ENCODE measurements around the gene SPSB3. TPM values are rescaled to one million over a fixed set of nuclear protein-coding genes. Genes with fewer than 3 reads are reported as not detected.

The SPSB3 gene
- total RNA-seq, 1 experiment from 2014 or later = 21.1 TPM

DNA sequence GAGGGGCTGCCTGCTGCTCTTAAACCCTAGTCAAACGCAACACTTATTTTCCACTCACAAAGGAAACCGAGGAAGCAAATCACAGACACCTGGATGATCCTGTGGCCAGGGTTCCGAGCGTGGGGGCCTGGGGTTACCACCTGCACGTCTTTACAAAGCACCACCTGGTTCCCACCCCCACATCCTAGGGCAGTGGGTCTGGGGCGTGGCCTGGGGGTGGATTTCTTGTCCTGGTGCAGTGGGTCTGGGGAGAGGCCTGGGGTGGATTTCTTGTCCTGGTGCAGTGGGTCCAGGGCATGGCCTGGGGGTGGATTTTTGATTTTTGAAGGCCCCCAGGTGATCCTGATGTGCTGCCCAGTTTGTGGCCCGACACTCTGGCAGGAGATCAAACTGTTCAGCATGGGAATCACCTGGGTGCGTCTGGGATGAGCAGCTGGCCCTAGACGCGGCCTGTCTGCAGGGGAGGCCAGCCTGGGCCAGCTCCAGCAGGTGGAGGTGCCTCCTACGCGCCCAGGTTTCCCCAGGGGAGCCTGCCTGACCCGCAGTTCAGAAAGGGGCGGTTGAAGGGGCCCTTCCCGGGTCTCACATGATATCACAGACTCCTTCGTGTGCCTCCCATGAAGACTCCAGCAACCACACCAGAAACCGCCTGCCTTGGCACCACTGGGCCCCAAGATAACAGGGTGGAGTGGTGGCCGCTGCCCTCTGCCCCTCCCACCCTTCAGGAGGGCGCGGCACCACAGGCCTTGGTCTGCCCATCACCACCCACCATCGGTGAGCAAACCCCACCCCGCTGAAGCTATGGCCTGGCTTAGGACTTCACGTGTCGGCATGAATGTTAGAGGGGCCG lies 38.0 kb upstream of the SPSB3 start:
- Histone ChIP-seq H3K4me3 (no peak overlapping the region), H3K36me3 (peaks cover 5% of the 10 kb centered on the region), H3K4me1 (replicated peaks) (no peaks in the 10 kb centered on the region; the same call in 1 of the 2 replicates), H3K9me3 (replicated peaks) (no peaks in the 10 kb centered on the region), H3K27ac (no peak overlapping the region), H3K27me3 (replicated peaks) (no peaks in the 10 kb centered on the region)
- DNase-seq (ENCODE audit: low read depth in 1 of 2, low spot score in 2 of 2) = no peak

DNA sequence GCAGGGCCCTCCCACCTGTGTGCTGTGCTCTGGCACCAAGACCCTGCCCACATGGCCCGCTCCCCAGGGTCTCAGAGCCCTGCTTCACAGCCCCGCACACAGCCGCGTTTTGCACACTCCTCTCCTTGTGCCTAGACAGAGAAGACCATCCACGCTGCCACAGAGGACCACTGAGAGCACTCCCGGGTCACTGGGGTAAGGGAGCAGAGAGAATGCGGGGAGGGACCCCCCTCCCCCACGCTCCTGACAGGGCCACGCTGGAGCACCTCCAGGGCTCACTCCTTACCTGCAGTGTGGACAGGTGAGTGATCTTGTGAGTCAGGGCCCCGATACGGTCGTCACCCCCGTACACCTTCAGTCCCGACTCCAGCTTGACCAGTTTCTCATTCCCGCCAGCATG lies 37.2 kb upstream of the SPSB3 start:
- Histone ChIP-seq H3K4me1 (replicated peaks) (no peaks in the 10 kb centered on the region), H3K4me3 (no peak overlapping the region), H3K36me3 (peaks cover 5% of the 10 kb centered on the region), H3K9me3 (replicated peaks) (no peaks in the 10 kb centered on the region), H3K27ac (no peak overlapping the region), H3K27me3 (replicated peaks) (no peaks in the 10 kb centered on the region)
- no peak for DNase-seq (ENCODE audit: low read depth in 1 of 2, low spot score in 2 of 2)

DNA sequence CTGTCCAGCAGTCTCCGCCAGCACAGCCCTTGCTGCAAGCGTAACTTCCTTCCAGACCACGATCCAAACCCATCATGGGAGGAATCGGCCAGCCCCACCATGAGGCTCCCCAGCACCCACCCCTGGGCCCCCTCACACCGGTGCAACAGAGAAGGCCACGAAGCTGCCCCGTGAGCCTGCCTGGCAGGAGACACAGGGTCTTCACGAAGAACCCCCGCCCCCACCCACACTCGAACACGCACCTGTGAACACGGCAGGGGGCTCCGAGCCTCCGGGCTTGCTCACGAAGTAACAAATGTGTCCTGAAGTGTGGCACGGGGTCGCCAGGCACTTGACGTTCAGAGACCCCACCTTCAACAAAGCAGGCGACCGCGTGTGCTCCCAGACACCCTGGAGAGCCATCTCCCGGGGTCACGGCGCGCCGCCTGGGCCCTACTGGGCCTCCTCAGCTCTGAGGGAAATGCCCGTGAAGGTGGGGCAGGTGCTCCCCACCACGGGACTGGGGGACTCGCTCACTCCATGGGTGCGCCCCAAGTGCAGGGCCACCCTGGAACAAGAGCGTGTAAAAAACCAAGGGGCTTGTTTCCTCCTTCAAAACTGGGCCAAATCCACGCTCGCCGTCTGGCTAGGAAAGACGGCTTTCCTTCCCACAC lies 36.6 kb upstream of the SPSB3 start:
- no peak overlapping the region for H3K4me3 ChIP-seq
- H3K27ac ChIP-seq = no peak overlapping the region
- no peaks in the 10 kb centered on the region for H3K4me1 ChIP-seq (replicated peaks)
- H3K9me3 ChIP-seq (replicated peaks) = no peaks in the 10 kb centered on the region
- DNase-seq (ENCODE audit: low read depth in 1 of 2, low spot score in 2 of 2) = no peak
- H3K27me3 ChIP-seq (replicated peaks) = no peaks in the 10 kb centered on the region
- peaks cover 5% of the 10 kb centered on the region for H3K36me3 ChIP-seq

DNA sequence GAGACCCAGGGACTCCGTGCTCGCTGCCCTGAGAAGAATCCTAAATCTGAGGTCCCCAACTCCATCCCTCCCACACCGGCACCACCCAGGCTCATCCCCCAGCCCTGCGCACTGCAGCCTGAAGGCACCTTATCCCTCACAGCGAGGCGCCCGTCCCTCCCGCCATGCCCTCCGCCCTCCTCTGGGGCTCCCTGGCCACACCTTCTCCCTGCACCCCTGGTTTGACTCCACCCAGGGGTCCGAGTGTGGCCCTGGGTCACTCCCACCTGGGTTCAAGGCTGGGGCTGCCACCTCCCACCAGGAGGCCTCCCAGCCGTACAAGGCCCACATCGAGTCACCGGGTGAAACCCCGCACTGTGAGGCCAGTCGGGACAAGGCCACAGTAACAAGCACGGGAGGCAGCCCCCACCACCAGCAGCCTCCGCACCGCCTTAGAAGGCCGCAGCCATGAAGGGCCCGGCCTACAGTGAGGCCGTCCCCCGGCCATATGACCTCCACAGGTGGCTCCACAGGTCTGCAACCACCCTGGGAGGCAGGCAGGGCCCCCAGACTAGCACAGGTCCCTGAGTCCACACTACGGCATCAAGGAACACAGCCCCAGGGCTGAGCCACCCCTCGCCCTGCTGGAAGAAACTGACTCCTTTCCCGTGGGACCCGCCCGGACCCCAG lies 36.0 kb upstream of the SPSB3 start:
- H3K4me1 ChIP-seq (replicated peaks) = no peaks in the 10 kb centered on the region
- no peaks in the 10 kb centered on the region for H3K9me3 ChIP-seq (replicated peaks)
- H3K36me3 ChIP-seq = peaks cover 5% of the 10 kb centered on the region
- no peaks in the 10 kb centered on the region for H3K27me3 ChIP-seq (replicated peaks)
- no peak for DNase-seq (ENCODE audit: low read depth in 1 of 2, low spot score in 2 of 2)
- H3K27ac ChIP-seq = no peak overlapping the region
- H3K4me3 ChIP-seq = no peak overlapping the region

DNA sequence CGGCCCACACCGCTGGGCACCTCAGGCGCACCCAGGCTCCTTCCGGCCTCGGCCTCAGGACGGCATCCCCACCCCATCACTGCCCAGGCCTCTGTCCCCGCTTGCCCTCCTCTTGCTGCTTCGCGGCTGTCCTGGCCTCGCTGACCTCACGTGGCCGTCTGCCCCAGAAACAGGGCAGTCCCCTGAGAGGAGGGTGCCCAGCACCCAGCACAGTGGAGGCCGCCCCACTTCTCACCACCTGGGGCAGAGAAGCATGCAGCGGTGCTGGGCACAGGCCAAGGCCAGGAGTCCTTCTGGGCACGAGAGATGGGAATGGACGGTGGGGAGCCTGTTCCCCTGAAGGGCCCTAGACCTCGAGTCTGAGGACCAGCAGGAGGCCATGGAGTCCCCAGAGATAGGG lies 35.3 kb upstream of the SPSB3 start:
- no peak for DNase-seq (ENCODE audit: low read depth in 1 of 2, low spot score in 2 of 2)
- Histone ChIP-seq H3K9me3 (replicated peaks) (no peaks in the 10 kb centered on the region), H3K4me1 (replicated peaks) (no peaks in the 10 kb centered on the region), H3K36me3 (peaks cover 5% of the 10 kb centered on the region), H3K27me3 (replicated peaks) (no peaks in the 10 kb centered on the region), H3K27ac (no peak overlapping the region), H3K4me3 (no peak overlapping the region)

DNA sequence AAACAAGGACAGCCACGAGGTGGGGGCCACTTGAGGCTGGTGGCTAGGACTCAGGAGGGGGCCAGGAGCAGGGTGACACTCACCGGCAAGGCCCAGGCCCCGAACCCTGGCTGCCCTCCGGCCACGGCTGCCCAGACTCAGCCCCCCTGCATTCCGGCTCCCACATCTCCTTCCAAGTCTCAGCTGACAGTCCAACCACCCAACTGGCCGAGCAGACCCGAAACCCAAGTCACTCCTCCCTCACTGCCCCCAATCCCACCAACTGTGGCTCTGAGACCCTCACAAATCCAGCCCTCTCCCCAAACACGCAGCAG lies 34.9 kb upstream of the SPSB3 start:
- no peaks in the 10 kb centered on the region for H3K9me3 ChIP-seq (replicated peaks)
- H3K27ac ChIP-seq = no peak overlapping the region
- no peak overlapping the region for H3K4me3 ChIP-seq
- H3K27me3 ChIP-seq (replicated peaks) = no peaks in the 10 kb centered on the region
- no peaks in the 10 kb centered on the region for H3K4me1 ChIP-seq (replicated peaks)
- no peak for DNase-seq (ENCODE audit: low read depth in 1 of 2, low spot score in 2 of 2)
- H3K36me3 ChIP-seq = peaks cover 5% of the 10 kb centered on the region

DNA sequence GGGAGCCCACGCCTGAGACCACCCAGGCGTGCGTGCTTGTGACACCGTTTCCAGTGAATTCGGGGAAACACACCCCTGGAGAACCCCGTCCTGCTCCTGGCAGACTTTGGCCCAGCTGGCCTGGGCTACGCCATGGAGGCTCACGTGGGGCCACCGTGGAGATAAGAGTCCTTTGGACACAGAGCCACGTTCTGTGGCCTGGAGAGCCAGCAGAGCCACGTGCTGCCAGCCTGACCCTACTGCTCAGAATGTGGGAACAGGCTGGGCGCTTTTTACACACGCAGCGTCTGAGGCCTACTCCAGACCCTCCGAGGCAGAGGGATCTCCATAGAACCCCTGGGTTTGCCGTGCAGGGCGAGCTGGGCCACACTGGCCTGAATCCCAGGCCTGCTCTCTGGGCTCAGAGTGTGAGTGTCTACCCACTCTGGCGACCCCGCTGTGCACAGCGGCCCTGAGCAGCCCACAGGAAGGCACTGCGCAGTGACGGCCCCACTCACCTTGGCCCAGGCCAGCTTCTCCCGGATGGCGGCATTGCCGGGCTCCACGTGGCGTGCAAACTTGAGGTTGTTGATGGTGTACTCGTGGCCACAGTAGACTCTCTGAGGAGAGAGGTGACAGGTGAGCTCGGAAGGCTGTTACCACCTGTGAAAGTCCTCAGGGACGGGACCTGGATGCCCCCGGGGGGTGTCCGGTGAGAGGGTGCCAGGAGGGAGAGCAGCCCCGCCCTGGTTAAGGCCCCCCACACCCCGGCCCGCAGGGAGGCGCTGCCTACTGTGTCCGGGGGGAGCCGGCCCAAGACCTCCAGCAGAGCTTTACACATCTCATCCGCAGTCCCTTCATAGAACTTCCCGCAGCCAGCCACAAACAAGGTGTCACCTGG lies 34.3 kb upstream of the SPSB3 start:
- Histone ChIP-seq H3K36me3 (peaks cover 5% of the 10 kb centered on the region), H3K4me3 (no peak overlapping the region), H3K4me1 (replicated peaks) (no peaks in the 10 kb centered on the region), H3K27me3 (replicated peaks) (no peaks in the 10 kb centered on the region), H3K27ac (no peak overlapping the region), H3K9me3 (replicated peaks) (no peaks in the 10 kb centered on the region)
- no peak for DNase-seq (ENCODE audit: low read depth in 1 of 2, low spot score in 2 of 2)

DNA sequence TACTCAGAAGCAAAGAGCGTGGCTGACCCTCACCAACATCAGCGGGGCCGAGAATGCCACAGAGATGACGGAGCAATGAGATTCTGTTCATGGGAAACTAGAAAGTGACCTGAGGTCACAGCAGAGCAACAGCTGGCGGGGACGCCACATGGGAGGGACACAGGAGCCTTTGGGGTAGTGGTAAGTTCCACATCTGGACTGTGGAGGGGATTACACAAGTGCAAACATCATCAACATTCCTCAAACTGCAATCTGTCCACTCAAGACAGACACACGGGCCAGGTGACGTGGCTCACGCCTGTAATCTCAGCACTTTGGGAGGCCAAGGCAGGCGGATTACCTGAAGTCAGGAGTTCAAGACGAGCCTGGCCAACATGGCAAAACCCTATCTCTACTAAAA lies 33.1 kb upstream of the SPSB3 start:
- H3K4me3 ChIP-seq = no peak overlapping the region
- no peaks in the 10 kb centered on the region for H3K9me3 ChIP-seq (replicated peaks)
- no peaks in the 10 kb centered on the region for H3K4me1 ChIP-seq (replicated peaks)
- H3K27ac ChIP-seq = no peak overlapping the region
- peaks cover 5% of the 10 kb centered on the region for H3K36me3 ChIP-seq
- no peak for DNase-seq (ENCODE audit: low read depth in 1 of 2, low spot score in 2 of 2)
- no peaks in the 10 kb centered on the region for H3K27me3 ChIP-seq (replicated peaks)

DNA sequence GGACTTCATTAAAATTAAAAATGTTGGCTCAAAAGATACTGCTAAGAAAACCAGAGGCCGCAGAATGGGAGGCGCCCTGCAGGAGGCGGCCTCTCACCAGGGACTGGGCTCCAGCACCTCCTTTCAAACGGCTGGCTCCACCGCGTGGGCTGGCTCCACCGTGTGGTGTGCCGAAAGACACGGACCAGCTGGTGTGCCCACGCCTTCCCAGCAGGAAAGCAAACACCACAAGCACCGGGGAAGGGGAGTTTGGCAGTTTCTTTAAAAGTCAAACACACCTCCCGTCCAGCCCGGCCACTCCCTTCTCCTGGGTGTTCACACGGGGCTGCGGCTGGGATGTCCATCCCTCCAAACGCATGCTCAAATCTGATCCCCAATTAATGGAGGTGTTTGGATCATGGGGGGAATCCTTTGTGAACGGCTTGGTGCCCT lies 30.4 kb upstream of the SPSB3 start:
- peaks cover 23% of the 10 kb centered on the region for H3K36me3 ChIP-seq
- no peaks in the 10 kb centered on the region for H3K27me3 ChIP-seq (replicated peaks)
- no peak overlapping the region for H3K27ac ChIP-seq
- DNase-seq (ENCODE audit: low read depth in 1 of 2, low spot score in 2 of 2) = peak in 1 of 2 experiments; percentile 61
- H3K9me3 ChIP-seq (replicated peaks) = no peaks in the 10 kb centered on the region
- no peak overlapping the region for H3K4me3 ChIP-seq
- H3K4me1 ChIP-seq (replicated peaks) = no peaks in the 10 kb centered on the region

DNA sequence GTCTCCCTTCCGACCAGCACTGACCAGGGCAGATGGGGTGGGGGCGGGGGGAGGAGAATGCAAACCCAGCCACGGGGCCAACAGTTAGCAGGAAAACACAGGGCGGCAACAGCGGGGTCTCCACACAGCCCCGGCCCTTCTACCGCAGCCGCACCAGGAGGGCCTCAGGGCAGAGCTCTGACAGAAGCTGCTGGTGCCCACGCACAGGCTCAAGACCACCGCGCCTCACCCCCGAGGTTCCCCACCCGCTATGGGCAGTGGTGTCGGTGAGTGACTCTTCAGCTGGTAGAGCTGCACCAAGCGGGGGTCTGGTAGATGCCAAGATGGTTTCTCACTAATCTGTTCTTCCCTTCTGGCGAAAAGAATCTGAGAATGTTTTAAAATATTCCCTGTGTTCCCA lies 28.2 kb upstream of the SPSB3 start:
- H3K4me3 ChIP-seq = no peak overlapping the region
- peaks cover 19% of the 10 kb centered on the region for H3K36me3 ChIP-seq
- H3K4me1 ChIP-seq (replicated peaks) = no peaks in the 10 kb centered on the region

DNA sequence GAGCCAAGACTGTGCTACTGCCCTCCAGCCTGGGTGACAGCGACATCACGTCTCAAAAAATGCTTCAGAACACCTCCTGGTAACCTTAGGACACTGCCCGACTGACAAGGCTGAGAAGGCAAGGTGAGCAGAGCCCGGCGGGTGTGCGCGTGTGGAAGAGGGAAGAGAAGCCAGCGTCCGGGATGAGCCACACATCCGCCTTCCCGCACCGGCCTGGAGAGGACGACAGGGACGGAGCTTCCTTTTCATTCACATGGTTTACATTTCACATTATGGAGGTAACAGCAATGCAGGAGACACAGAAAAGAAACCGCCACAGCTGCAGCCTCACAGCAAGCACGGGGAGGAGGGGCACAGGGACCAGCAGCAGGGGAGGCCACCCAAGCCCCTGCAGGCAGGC lies 27.7 kb upstream of the SPSB3 start:
- Histone ChIP-seq H3K9me3 (replicated peaks) (no peaks in the 10 kb centered on the region), H3K27me3 (replicated peaks) (no peaks in the 10 kb centered on the region), H3K4me1 (replicated peaks) (no peaks in the 10 kb centered on the region), H3K4me3 (no peak overlapping the region), H3K36me3 (peaks cover 19% of the 10 kb centered on the region), H3K27ac (no peak overlapping the region)
- no peak for DNase-seq (ENCODE audit: low read depth in 1 of 2, low spot score in 2 of 2)

More for the DNA sequence above, 28.2 kb upstream of the SPSB3 start:
- DNase-seq (ENCODE audit: low read depth in 1 of 2, low spot score in 2 of 2) = no peak
- Histone ChIP-seq H3K9me3 (replicated peaks) (no peaks in the 10 kb centered on the region), H3K27me3 (replicated peaks) (no peaks in the 10 kb centered on the region), H3K27ac (no peak overlapping the region)

DNA sequence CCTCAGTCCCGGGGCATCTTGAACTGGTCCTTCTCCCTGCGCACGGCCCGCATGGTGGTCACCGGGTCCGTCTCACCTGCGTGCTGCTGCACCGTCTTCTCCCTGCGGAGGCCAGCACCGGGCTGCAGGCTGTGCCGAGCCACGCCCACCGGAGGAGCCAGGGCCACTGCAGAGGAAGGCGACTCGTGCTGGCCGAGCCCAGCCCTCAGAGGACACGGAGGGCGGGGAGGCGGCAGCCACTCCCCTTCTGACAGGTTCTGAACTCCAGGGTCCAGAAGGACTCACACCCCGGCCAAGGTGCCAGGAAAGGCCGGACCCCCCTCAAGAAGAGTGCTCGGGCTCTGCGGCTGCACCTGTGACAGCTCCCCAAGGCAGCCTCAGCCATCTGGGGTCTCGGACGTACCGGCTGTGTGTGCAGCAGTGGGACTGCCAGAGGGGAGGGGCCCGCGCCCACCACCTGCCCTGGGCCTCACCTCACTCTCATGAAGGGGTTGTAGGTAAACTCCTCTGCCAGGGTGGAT lies 27.0 kb upstream of the SPSB3 start:
- Histone ChIP-seq H3K4me1 (replicated peaks) (no peaks in the 10 kb centered on the region), H3K27ac (no peak overlapping the region), H3K4me3 (no peak overlapping the region), H3K9me3 (replicated peaks) (no peaks in the 10 kb centered on the region), H3K36me3 (peaks cover 19% of the 10 kb centered on the region), H3K27me3 (replicated peaks) (no peaks in the 10 kb centered on the region)
- DNase-seq (ENCODE audit: low read depth in 1 of 2, low spot score in 2 of 2) = no peak

DNA sequence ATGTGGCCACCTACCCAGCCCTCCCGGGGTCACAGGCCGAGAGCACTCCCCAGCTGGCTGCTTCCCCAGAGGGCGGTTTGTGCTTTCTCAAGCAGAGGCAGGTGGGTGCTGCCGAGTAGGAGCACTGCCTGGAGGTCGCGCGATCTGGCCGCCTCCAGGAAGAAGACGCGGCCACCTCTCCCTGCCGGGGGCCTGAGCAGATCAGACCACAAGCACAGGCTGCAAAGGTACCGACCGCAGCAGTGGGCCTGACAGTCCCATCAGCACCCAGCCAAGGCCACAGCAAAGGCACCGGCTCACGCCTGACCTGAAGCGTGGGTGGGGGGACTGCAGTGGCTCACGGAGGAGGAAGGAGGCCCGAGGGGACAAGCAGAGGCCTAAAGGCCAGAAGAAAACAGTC lies 26.3 kb upstream of the SPSB3 start:
- no peaks in the 10 kb centered on the region for H3K4me1 ChIP-seq (replicated peaks)
- no peak overlapping the region for H3K4me3 ChIP-seq
- no peaks in the 10 kb centered on the region for H3K27me3 ChIP-seq (replicated peaks)
- no peak for DNase-seq (ENCODE audit: low read depth in 1 of 2, low spot score in 2 of 2)
- H3K9me3 ChIP-seq (replicated peaks) = no peaks in the 10 kb centered on the region
- H3K36me3 ChIP-seq = peaks cover 19% of the 10 kb centered on the region
- no peak overlapping the region for H3K27ac ChIP-seq

Measured in SJSA1 (cell line).